Aorta (tissue), 5 donors: ENCODE measurements around the gene AKT1S1. TPM values are rescaled to one million over a fixed set of nuclear protein-coding genes. Genes with fewer than 3 reads are reported as not detected.

Experiments used
- ATAC-seq: fragments of 200-7000 bp; cut with Tn5 transposase; one replicate; pipeline ENCODE4 v1.9.1; 2022; ENCODE audit warnings: moderate library complexity; ENCODE audit not compliant: low FRiP score
- DNase-seq, 2 donors: peaks; one replicate each; pipeline ENCODE4 v3.0.0-alpha.2; 2020
- H3K27ac ChIP-seq, 2 donors: one replicate each; pipeline ENCODE4 v1.5.1; 2013; ENCODE audit warnings: low read length in 2 of 2, mild to moderate bottlenecking in 2 of 2, moderate library complexity in 2 of 2, control low read depth in 1 of 2, inconsistent platforms in 1 of 2, low read depth in 1 of 2
- H3K27me3 ChIP-seq, 2 donors: one replicate each; pipeline ENCODE4 v1.6.1; 2013; ENCODE audit warnings: control low read depth in 1 of 2, low read length in 1 of 2, mild to moderate bottlenecking in 1 of 2, moderate library complexity in 1 of 2; ENCODE audit not compliant: insufficient read depth in 2 of 2, control insufficient read depth in 1 of 2
- H3K36me3 ChIP-seq, 2 donors: one replicate each; pipeline ENCODE4 v1.6.1; 2013; ENCODE audit warnings: control low read depth in 1 of 2, low read length in 1 of 2, mild to moderate bottlenecking in 1 of 2; ENCODE audit not compliant: insufficient read depth in 2 of 2, control insufficient read depth in 1 of 2
- H3K4me1 ChIP-seq, 2 donors: one replicate each; pipeline ENCODE4 v1.6.1; 2013; ENCODE audit warnings: low read length in 2 of 2, control low read depth in 1 of 2, mild to moderate bottlenecking in 1 of 2, moderate library complexity in 1 of 2; ENCODE audit not compliant: insufficient read depth in 2 of 2, control insufficient read depth in 1 of 2
- H3K4me3 ChIP-seq, 2 donors: one replicate each; pipeline ENCODE4 v1.5.1; 2013; ENCODE audit warnings: low read length in 2 of 2, control low read depth in 1 of 2, mild to moderate bottlenecking in 1 of 2
- H3K9me3 ChIP-seq: one replicate; pipeline ENCODE4 v1.6.1; 2013; ENCODE audit warnings: mild to moderate bottlenecking, low read length; ENCODE audit not compliant: control insufficient read depth
- WGBS, 2 donors: extraction: QIAGEN DNeasy Blood & Tissue Kit; methylation state at CpG; one replicate each; pipeline ENCODE4 v1.1.7; 2013; 5-methylcytosine and 5-hydroxymethylcytosine counted together
- intact Hi-C, 2 donors: fragments of 100-400 bp; cut with DNase I; formaldehyde crosslinking; loops; one replicate each; pipeline versions ENCODE4 v1.14.2 to v1.15.0; 2022
- polyA plus RNA-seq, 2 donors: library from polyadenylated mRNA; stranded (reverse); fragments of 200-250 nt; gene quantifications; one replicate each; pipeline ENCODE4 v1.2.3, GENCODE V29; 2013
- total RNA-seq, 2 donors: library from RNA; stranded (reverse); fragmentation: NEBNext Ultra II Directional; extraction: Animal tissue kit (Norgen Biotek cat#: 25700); gene quantifications; one replicate each; pipeline ENCODE4 v1.2.1, GENCODE V29; 2021
- donor health status: healthy with polysubstance abuse.
- donor health status: Bipolar disorder and iron deficiency.
- donor health status: DM: no; HTN: no; CAD: no.
- donor health status: DM: no; HTN: no; CAD: no.
- donor health status: DM: yes; HTN: yes; CAD: no.

Gene AKT1S1
- total and polyA plus RNA-seq, 4 donors, result 24.4 to 44.6 (median 27.7) TPM

GRCh38 chr19:49859682-49860335 is 17.3 kb downstream of the AKT1S1 start:
- Histone ChIP-seq H3K4me1 (no peaks in the 10 kb centered on the region), H3K27me3 (no peaks in the 10 kb centered on the region), H3K4me3 (no peak overlapping the region), H3K9me3 (no peaks in the 10 kb centered on the region), H3K27ac (no peak overlapping the region), H3K36me3 (no peaks in the 10 kb centered on the region)
- DNase-seq (peak in 1 of 2 donors; percentile 74), ATAC-seq (no peak)
- intact Hi-C loops, result loop anchor here in 1 of 2 donors (10.0 kb wide), 1 partner anchor 95 kb away; the partner anchor contains the start of genes AP2A1 and TSKS
- 77 to 80% methylated on average over 22 of the region's 22 CpGs for WGBS, 2 donors

GRCh38 chr19:49858088-49858985 is 18.8 kb downstream of the AKT1S1 start:
- ATAC-seq, result peak; percentile 1
- Histone ChIP-seq H3K27ac (no peak overlapping the region), H3K36me3 (no peaks in the 10 kb centered on the region), H3K9me3 (no peaks in the 10 kb centered on the region), H3K4me1 (no peaks in the 10 kb centered on the region), H3K4me3 (no peak overlapping the region), H3K27me3 (no peaks in the 10 kb centered on the region)
- WGBS, 2 donors, result 83% methylated on average over 36 to 37 of the region's 37 CpGs
- peak in 1 of 2 donors; percentile 70 for DNase-seq
- intact Hi-C loops, result no loop called here

- DNase-seq, result no peak
- Histone ChIP-seq H3K27ac (no peak overlapping the region), H3K4me3 (no peak overlapping the region), H3K27me3 (no peaks in the 10 kb centered on the region), H3K36me3 (no peaks in the 10 kb centered on the region), H3K4me1 (no peaks in the 10 kb centered on the region), H3K9me3 (no peaks in the 10 kb centered on the region)
- ATAC-seq, result no peak
- 78 to 82% methylated on average over 5 of the region's 5 CpGs for WGBS, 2 donors
- intact Hi-C loops, result no loop called here
Observed at GRCh38 chr19:49857838-49858087, 19.4 kb downstream of the AKT1S1 start.

GRCh38 chr19:49857061-49857837 is 19.9 kb downstream of the AKT1S1 start:
- no peak overlapping the region for H3K27ac ChIP-seq

GRCh38 chr19:49856574-49857021 is 20.6 kb downstream of the AKT1S1 start:
- 90 to 91% methylated on average over 17 to 18 of the region's 18 CpGs for WGBS, 2 donors
- H3K4me1 ChIP-seq, result no peaks in the 10 kb centered on the region
- intact Hi-C loops, result no loop called here
- H3K27me3 ChIP-seq, result no peaks in the 10 kb centered on the region
- H3K36me3 ChIP-seq, result no peaks in the 10 kb centered on the region
- H3K4me3 ChIP-seq, result no peak overlapping the region
- DNase-seq (no peak), ATAC-seq (no peak)
- no peak overlapping the region for H3K27ac ChIP-seq
- H3K9me3 ChIP-seq, result no peaks in the 10 kb centered on the region

More at GRCh38 chr19:49857061-49857837, 19.9 kb downstream of the AKT1S1 start:
- H3K9me3 ChIP-seq, result no peaks in the 10 kb centered on the region
- no peaks in the 10 kb centered on the region for H3K36me3 ChIP-seq
- no peak overlapping the region for H3K4me3 ChIP-seq
- 90% methylated on average over 26 of the region's 26 CpGs for WGBS, 2 donors
- no peaks in the 10 kb centered on the region for H3K27me3 ChIP-seq
- intact Hi-C loops, result no loop called here
- no peaks in the 10 kb centered on the region for H3K4me1 ChIP-seq
- ATAC-seq, result no peak
- no peak for DNase-seq

- no peaks in the 10 kb centered on the region for H3K36me3 ChIP-seq
- ATAC-seq, result no peak
- H3K4me3 ChIP-seq, result no peak overlapping the region
- H3K4me1 ChIP-seq, result no peaks in the 10 kb centered on the region
- no peak overlapping the region for H3K27ac ChIP-seq
- 79 to 80% methylated on average over 21 of the region's 21 CpGs for WGBS, 2 donors
- intact Hi-C loops, result no loop called here
- H3K27me3 ChIP-seq, result no peaks in the 10 kb centered on the region
- DNase-seq, result no peak
- H3K9me3 ChIP-seq, result no peaks in the 10 kb centered on the region
Observed at GRCh38 chr19:49855676-49856573, 21.2 kb downstream of the AKT1S1 start.

GRCh38 chr19:49855277-49855675 is 21.9 kb downstream of the AKT1S1 start:
- ATAC-seq, result no peak
- DNase-seq, result no peak
- Histone ChIP-seq H3K27ac (no peak overlapping the region), H3K4me1 (no peaks in the 10 kb centered on the region), H3K4me3 (no peak overlapping the region), H3K27me3 (no peaks in the 10 kb centered on the region), H3K36me3 (no peaks in the 10 kb centered on the region), H3K9me3 (no peaks in the 10 kb centered on the region)
- intact Hi-C loops, result no loop called here
- WGBS, 2 donors, result 82 to 86% methylated on average over 12 of the region's 12 CpGs
